Activated CD8-positive, alpha-beta memory T cell treated with anti-CD3 and anti-CD28 coated beads for 1 hour (primary cell): ENCODE data around the gene CDC25B.
"Not testable (repeated sequence)": the region's sequence is repeated elsewhere in the genome, so short reads cannot be mapped to it uniquely, and the experiment has no call there.

Experiments
- DNase-seq, 2 donors: peaks; one replicate each; pipeline ENCODE4 v3.0.0-alpha.2; 2020; ENCODE audit warnings: low read depth in 1 of 2; ENCODE audit errors: extremely low read depth in 1 of 2

CDC25B gene

DNA sequence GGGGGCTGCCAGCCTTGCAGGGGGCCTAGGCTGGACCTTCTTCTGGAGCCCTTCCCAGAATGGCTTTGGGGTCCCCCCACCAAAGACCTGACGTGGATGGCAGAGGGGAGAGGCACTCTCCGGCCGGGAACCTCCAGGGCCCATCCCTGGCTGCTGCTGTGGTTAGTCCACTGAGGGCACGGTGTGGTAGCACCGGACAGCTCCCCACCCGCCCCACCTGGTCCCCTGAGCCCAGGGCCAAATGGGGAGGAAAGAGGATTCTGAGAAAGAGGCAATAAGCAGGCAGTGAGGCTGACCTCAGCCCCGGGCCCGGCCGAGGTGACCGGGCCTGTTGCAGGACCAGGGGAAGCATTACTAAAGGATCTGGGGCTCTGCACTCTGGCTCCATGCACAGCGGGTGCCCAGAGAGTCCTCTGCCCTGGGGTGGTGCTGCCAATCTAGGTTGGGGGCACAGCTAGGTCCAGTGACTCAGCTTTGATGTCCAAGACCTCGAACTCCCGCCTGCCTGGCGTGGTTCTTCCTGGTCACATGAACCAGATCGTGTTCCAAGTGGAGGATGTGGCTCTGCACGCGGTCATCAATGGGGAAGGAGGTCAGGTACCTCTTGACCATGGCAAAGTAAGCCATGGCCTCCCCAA lies 11.8 kb upstream of the CDC25B start:
- no peak for DNase-seq

DNA sequence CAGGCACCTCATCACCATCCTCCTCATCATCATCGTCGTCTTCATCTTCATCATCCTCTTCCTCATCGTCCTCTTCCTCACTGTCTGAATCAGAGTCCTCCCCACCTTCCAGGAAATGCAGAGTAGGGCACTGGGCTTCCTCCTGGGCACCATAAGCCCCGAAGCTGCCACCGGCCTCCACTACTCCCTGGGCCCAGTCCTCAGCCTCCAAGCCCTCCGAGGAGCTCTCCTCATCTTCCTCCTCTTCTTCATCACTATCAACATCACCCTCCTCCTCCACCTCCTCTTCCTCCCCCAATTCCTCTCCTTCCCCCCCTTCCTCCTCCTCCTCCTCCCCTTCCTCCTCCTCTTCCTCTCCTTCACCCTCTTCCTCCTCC lies 11.3 kb upstream of the CDC25B start:
- DNase-seq = no peak

DNA sequence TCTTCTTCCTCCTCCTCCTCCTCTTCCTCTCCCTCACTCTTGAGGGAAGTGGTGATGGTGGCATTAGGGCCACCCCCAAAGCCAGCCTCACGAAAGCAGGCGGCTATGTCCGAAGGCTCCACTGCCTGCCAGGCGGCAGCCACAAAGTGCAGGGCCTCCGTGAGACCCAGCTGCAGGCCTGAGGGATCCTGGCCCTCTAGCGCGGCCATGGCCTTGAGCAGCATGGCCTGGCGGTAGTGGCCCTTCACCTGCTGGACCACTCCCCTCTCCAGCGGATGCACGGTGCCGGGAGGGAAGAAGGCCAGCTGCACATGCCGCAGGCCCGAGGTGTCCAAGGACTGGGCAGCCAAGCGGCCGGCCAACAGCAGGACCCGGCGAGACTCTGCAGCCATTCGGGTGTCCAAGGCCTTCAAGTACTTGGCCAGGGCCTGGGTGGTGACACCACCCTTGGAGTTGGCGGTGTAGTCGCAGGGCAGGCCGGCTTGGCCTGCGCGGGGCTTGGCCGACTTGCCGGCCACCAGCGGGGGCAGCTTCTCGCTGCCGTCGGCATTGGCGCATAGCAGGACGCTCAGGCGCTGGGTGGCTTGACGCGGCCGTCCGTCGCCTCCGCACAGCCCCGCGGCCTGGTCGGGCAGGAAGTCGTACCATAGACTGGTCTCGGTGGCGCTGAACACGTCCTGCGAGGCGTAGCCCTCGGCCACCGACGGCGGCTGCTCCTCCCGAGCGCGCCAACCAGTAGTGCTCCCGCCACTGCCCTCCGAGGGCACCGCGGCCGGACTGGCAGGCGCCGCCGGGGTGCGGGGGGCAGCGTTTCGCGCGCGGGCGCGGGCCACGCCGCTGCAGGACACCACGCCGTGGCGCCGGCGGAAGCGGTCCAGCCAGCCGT lies 10.6 kb upstream of the CDC25B start:
- DNase-seq = no peak

DNA sequence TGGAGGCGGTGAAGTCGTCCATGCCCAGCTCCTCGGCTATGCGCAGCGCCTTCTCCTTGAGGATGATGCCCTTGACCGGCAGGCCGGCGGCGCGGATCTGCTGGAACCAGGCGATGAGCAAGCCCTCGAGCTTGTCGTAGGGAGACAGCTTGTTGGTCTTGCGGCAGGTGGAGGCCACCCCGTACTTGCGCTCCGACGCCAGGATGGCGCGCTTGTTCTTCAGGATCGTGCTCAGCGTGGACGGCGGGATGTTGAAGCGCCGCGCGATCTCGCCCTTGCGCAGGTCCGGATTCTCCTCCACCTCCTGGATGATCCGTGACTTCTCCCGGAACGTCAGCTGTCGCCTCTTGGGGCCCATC lies 10.0 kb upstream of the CDC25B start:
- peak in 1 of 2 donors; percentile 19 for DNase-seq

DNA sequence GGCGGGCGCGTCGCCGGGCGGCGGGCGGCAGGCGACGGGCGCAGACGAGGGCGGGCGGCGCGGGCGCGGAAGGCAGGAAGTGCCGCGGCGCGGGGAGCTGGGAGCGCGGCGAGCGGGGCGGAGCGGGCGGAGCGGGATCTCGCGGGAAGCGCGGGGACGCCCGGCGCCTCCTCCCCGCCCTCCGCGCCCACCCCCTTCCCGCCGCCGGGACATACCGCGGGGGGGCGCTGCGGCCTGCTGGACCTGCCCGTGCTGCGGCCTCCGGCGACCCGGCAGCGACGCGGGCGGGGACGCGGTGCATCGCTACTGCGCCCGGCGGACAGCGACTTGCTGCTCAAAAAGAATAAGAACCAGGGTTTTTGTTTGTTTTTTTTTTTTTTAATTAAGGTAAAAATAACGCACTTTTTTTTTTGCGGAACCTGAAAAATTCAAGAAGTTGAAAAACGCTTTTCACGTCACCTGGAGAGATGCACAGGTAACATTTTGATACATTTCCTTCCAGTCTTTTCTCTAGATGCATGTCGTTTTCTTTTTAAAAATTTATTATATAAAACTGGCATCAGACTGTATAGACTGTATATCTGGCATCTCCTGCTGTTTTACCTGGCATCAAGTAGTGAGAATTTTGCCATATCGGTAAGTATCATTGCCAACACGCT lies 9.3 kb upstream of the CDC25B start, which contains the start of gene CENPB:
TSS of gene CENPB (minus strand) at position 76 of the 659 bp plus-strand sequence. CDS start 257 bp downstream, outside the sequence.
- DNase-seq = peak in 1 of 2 donors; percentile 88

DNA sequence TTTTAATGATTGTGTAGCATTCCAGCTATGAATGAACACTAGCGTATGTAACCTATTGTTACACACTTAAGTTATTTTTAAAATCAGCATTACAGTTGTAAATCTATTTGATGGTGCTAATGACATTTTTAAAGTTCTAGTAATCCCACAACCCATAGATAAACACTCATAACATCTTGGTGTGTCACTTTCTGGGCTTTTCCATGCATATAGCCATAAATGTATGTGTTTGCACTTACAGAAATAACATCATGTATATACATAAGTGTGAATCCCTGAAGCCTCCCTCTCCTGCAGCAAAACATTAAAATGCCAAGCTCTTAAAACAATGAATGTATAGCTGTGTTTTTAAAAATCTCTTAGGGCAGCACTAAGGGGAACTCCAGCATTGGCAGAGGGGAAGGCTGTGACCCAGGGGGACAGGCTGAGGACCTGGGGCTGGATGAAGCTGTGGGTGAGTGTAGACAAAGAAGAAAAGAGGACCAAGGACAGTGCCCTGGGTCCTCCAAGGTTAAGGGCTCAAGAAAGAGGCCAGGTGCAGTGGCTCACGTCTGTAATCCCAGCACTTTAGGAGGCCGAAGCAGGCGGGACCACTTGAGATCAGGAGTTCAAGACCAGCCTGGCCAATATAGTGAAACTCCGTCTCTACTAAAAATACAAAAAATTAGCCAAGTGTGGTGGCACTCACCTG lies 8.6 kb upstream of the CDC25B start:
- no peak for DNase-seq

DNA sequence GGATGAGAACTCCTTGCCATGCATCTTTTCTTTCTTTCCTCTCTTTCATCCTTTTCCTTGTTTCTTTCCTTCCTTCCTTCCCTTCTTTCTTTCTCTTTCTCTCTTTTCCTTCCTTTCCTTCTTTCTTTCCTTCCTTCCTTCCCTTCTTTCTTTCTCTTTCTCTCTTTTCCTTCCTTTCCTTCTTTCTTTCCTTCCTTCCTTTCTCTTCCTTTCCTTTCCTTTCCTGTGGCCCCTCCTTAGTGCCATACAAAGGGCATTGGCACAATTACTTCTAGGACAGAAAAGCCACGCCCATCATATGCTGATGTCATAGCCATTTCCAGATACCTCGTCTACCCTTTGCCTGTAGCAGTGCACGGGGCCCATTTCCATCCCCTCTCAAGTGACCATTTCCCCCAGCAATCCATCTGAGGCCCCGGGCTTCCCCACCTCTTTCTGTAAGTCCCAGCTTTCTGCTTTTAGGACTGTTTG lies 7.4 kb upstream of the CDC25B start:
- DNase-seq = no peak

DNA sequence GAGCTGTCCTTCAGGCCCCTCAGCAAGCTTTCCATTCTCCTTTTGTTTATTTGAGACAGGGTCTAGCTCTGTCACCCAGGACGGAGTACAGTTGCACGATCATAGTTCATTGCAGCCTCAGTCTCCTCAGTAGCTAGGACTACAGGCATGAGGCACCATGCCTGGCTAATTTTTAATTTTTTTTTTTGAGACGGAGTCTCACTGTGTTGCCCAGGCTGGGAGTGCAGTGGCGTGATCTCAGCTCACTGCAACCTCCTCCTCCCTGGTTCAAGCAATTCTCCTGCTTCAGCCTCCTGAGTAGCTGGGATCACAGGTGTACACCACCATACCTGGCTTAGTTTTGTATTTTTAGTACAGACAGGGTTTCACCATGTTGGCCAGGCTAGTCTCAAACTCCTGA lies 6.9 kb upstream of the CDC25B start:
- DNase-seq = not testable (repeated sequence)

DNA sequence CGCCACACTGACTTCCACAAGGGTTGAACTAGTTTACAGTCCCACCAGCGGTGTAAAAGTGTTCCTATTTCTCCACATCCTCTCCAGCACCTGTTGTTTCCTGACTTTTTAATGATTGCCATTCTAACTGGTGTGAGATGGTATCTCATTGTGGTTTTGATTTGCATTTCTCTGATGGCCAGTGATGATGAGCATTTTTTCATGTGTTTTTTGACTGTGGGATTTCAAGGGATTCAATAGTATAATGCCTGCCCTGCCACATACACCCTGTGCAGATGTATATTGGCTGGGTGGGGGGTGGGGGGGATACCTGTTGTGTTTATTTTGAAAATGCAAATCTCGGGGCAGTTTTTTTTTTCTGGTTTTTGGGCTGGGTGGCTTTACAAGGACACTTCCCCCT lies 1.9 kb upstream of the CDC25B start:
- DNase-seq = not testable (repeated sequence)

DNA sequence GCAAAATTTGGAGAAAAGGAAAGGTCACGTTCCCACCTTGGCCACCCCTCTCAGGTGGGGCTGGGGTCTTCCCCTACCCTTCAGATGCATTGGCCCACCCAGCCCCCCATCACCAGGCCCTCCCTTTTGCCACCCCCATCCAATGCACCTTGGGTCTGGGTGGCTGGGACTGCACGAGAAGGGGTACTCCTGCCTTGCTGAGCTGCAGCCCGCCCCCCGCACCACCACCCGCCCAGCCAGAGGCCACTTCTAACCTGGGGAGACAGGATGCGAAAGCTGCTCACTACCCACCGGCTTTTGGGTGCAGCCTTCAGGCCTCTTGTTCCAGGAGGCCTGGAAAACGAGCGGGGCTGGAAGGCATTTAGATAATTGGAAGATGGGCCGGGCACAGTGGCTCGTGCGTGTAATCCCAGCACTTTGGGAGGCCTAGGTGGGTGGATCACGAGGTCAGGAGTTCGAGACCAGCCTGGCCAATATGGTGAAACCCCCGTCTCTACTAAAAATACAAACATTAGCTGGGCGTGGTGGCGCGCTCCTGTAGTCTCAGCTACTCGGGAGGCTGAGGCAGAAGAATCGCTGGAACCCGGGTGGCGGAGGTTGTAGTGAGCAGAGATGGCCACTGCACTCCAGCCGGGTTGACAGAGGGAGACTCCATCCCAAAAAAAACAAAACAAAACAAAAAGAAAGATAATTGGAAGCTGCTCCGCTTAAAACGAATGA lies 1.2 kb upstream of the CDC25B start:
- DNase-seq = no peak

DNA sequence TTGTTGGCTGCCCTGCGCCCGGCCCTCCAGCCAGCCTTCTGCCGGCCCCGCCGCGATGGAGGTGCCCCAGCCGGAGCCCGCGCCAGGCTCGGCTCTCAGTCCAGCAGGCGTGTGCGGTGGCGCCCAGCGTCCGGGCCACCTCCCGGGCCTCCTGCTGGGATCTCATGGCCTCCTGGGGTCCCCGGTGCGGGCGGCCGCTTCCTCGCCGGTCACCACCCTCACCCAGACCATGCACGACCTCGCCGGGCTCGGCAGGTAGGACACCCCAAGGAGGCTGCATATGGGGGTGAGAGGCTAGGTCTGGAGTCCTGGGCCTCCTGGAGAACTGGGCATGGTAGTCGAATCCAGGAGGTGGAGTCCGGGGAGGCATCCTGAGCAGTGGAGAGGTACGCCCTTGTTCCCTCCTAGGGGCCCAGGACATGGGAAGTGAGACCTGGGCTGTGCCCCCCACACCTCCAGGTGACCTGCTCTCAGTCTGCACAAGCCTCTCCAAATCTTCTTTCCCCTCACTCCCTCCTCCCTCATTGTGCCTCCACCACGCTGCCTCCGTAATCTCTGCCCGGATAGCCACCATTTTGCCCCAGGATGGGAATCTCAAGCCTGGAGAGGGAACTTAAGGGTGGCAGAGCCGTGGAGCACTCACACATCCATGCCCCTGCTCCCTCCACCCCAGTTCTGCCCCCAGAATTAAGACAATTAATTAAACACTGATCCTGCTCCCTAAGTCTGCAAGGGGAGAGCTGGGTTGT lies 541 bp downstream of the CDC25B start:
- DNase-seq = no peak

DNA sequence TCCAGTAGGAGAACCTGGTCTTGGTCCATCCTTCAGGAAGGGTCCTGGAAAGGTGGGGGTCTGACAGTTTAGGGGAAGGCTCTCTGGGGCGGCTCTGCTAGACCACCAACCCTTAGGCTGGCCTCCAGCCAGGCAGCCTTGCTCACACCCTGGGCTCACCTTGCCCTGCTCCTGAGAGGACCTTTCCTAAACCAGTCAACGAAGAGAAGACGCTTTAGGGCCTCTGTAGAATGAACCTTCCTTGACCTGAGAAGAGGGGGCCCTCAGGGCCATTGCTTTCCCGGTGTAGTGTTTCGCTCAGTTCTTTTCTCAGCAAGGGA lies 1.1 kb downstream of the CDC25B start:
- DNase-seq = no peak

DNA sequence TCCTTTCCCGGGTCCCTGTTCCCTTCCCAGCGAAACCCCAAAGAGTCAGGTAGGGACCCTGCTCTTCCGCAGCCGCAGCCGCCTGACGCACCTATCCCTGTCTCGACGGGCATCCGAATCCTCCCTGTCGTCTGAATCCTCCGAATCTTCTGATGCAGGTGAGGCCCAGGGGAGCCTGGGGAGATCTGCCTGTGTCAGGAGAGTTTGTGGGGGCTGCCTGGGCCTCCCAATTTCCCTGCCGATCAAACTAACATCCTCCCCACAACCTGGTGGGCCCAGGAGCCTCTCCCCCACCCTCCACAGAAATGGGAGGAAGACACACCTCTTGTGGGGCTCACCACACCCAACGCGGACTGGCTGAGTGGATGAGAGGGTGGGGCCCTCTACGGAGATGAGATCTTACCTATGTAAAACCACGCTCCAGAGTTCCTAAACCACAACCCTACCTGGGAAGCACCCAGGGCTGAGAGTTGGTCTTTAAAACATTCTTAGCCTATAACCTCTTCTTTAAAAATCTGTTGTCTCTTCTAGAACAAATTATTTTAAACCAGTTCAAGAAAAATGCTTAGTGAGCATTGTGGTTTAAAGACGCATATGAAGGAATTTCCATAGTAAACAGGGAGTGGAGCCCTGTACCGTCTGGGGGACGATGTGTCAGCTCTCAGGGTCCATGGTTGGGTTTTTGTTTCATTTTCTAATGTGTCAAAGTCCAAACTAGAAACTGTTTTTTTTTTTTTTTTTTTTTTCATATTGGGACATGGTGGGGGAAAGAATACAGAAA lies 1.7 kb downstream of the CDC25B start:
- no peak for DNase-seq

DNA sequence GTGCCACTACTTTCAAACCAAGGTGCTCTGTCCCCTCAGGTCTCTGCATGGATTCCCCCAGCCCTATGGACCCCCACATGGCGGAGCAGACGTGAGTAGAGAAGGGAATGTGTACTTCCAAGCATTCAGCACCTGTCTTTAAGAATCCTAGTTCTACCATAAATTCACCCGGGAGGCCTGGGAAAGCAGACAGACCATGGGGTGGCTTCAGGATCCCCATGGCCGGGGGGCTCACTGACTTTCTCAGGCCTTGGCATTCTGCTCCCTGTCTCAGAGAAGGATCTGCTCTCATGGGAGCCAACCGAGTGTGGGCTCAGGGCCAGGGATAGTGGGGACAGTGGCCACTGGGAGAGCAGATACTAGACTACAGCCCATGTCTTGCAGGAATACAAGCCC lies 2.3 kb downstream of the CDC25B start:
- no peak for DNase-seq

DNA sequence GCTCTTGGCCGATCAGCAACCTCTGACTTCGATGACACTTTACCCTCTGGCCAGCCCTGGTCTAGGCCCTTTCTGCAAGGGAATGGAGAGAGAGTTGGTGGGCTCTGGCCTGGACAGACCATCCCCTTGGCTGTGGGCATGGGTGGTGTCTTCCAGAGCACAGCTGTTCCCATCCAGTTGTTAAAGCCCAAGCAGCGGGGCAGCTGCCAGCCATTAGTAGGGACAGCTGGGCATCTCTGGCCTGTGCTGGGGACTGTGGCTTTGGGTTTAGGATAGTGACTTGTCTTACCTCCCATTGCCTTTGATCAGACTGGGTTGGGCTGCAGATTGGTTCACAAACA lies 2.8 kb downstream of the CDC25B start:
- DNase-seq = no peak

DNA sequence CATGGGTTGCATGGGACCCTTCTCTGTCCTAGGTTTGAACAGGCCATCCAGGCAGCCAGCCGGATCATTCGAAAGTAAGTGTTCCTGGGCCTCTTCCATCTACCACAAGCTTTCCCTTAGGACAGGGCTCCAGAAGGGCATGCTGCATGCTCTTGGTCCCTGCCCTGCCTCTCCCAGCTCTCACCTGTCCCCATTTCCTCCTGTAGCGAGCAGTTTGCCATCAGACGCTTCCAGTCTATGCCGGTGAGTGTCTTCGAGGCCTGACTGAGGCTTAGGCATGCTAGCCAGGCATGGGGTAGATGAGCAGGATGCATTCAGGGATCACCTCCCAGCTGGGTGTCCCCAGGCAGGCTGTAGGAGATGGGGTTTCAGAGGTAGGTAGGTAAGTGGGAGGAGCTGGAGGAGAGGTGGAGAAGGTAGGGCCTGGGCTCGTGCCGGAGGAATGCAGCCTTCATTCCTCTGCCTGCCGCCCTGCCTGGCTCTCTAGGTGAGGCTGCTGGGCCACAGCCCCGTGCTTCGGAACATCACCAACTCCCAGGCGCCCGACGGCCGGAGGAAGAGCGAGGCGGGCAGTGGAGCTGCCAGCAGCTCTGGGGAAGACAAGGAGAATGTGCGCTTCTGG lies 4.3 kb downstream of the CDC25B start:
- no peak for DNase-seq

DNA sequence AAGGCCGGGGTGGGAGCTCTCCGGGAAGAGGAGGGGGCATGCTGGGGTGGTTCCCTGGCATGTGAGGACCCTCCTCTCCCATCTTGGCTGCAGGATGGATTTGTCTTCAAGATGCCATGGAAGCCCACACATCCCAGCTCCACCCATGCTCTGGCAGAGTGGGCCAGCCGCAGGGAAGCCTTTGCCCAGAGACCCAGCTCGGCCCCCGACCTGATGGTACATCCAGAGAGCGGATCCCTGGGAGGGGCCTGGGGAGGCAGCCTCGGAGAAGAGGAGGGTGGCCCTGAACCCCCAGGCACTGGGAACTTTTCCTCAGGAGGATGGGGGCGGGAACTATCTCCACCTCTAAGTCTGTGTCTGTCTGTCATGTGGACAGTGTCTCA lies 4.8 kb downstream of the CDC25B start:
- DNase-seq = no peak

DNA sequence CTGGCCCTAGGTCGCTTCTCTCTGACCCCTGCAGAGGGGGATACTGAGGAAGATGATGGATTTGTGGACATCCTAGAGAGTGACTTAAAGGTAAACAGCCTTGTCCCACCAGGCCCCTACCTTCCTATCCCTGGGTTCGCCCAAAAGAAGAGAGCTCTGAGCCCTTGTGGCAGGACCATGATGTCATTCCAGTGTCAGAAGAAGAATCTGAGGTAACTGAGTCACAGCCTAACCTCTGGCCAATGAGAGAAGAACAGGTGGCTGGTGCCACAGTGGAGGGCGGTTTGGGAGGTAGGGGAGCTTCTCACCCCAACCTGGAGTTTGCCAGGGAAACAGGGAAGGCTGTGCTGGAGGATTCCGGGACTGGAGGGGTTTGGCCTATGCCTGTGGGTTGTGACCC lies 5.2 kb downstream of the CDC25B start:
- DNase-seq = no peak

DNA sequence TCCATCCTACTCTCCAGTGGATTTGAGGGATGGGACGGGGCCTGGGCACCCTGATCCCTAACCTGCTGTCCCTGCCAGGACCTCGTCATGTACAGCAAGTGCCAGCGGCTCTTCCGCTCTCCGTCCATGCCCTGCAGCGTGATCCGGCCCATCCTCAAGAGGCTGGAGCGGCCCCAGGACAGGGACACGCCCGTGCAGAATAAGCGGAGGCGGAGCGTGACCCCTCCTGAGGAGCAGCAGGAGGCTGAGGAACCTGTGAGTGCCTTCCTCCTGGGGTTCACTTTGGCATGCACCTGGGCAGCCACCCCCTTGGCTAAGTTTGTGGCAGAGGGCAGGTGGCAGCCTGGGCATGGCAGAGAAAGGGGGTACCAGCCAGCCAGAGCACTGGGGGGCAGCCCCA lies 5.7 kb downstream of the CDC25B start:
- DNase-seq = no peak
